HEK293T (cell line): Measurements from ENCODE around the gene NKPD1.

Source experiments
- ARNT ChIP-seq: fragments of 450-650 bp; IDR thresholded peaks from 2 replicates; pipeline ENCODE4 v1.6.1; 2017; ENCODE audit warnings: mild to moderate bottlenecking
- BHLHE40 ChIP-seq: fragments of 450-650 bp; IDR thresholded peaks from 2 replicates; pipeline ENCODE4 v1.6.1; 2016; ENCODE audit warnings: mild to moderate bottlenecking, moderate library complexity, borderline replicate concordance
- CTBP1 ChIP-seq: fragments of 450-650 bp; IDR thresholded peaks from 2 replicates; pipeline ENCODE4 v1.6.1; 2016; ENCODE audit warnings: borderline replicate concordance
- ELF4 ChIP-seq: fragments of 450-650 bp; IDR thresholded peaks from 2 replicates; pipeline ENCODE4 v1.6.1; 2017; ENCODE audit warnings: antibody characterized with exemption
- FOXA1 ChIP-seq: fragments of 450-650 bp; IDR thresholded peaks from 2 replicates; pipeline ENCODE4 v1.6.1; 2016; ENCODE audit warnings: mild to moderate bottlenecking
- FOXK2 ChIP-seq: fragments of 450-650 bp; IDR thresholded peaks from 2 replicates; pipeline ENCODE4 v1.6.1; 2016; ENCODE audit warnings: mild to moderate bottlenecking
- FOXM1 ChIP-seq: fragments of 450-650 bp; IDR thresholded peaks from 2 replicates; pipeline ENCODE4 v1.6.1; 2017; ENCODE audit warnings: mild to moderate bottlenecking, borderline replicate concordance
- HDGF ChIP-seq: fragments of 450-650 bp; IDR thresholded peaks from 2 replicates; pipeline ENCODE4 v1.6.1; 2017; ENCODE audit warnings: antibody characterized with exemption, borderline replicate concordance
- L3MBTL2 ChIP-seq: fragments of 450-650 bp; conservative IDR thresholded peaks from 2 replicates; pipeline ENCODE4 v1.6.1; 2016; ENCODE audit warnings: mild to moderate bottlenecking
- NFRKB ChIP-seq: fragments of 450-650 bp; IDR thresholded peaks from 2 replicates; pipeline ENCODE4 v1.6.1; 2016; ENCODE audit warnings: mild to moderate bottlenecking, moderate library complexity
- SP1 ChIP-seq: fragments of 450-650 bp; IDR thresholded peaks from 2 replicates; pipeline ENCODE4 v1.6.1; 2017
- SUZ12 ChIP-seq: fragments of 450-650 bp; IDR thresholded peaks from 2 replicates; pipeline ENCODE4 v1.6.1; 2016; ENCODE audit warnings: mild to moderate bottlenecking
- TARDBP ChIP-seq: fragments of 450-650 bp; IDR thresholded peaks from 2 replicates; pipeline ENCODE4 v1.6.1; 2016
- TF ChIP-seq, protein P1 (sequence below): fragments of 450-650 bp; IDR thresholded peaks from 2 replicates; pipeline ENCODE4 v1.6.1; 2016

DNA sequence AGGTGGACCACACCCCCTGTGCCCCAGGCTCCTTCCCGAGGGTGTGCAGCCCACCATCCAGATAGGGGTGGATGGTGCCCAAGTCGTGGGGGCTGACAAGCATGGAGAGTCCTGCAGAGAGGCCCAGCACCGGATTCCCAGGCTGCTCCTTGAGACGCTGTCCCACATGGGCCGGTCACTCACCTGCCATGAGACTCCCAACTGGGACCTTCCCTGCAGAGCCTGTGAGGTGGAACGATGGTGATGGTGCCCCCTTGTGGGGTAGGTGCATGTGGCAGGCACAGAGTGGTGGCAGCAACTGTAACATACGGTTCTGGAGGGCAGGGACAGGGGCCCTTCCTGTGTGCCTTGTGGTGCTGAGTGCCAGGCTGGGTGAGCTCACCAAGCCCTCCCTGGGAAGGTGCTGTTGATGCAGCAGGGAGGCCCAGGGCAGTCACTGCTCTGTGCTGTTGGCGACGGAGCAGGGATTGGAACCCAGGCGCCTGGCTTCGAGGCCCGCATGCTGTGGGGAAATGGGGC lies 34.7 kb downstream of the NKPD1 start:
- TF ChIP-seq FOXM1 (no peak), ARNT (no peak), CTBP1 (no peak), FOXA1 (no peak), TARDBP (no peak), SP1 (no peak), HDGF (no peak), BHLHE40 (no peak), NFRKB (no peak), SUZ12 (no peak), FOXK2 (no peak), L3MBTL2 (no peak), ELF4 (no peak)
- TF ChIP-seq, protein P1, sequence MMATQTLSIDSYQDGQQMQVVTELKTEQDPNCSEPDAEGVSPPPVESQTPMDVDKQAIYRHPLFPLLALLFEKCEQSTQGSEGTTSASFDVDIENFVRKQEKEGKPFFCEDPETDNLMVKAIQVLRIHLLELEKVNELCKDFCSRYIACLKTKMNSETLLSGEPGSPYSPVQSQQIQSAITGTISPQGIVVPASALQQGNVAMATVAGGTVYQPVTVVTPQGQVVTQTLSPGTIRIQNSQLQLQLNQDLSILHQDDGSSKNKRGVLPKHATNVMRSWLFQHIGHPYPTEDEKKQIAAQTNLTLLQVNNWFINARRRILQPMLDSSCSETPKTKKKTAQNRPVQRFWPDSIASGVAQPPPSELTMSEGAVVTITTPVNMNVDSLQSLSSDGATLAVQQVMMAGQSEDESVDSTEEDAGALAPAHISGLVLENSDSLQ = no peak
